PC-9 (cell line): Measurements from ENCODE around the gene INO80E. TPM values are rescaled to one million over a fixed set of nuclear protein-coding genes. Genes with fewer than 3 reads are reported as not detected.
A peak's percentile ranks its signal among the peaks of the same experiment; 100 is the strongest.
"Not testable (repeated sequence)": the region's sequence is repeated elsewhere in the genome, so short reads cannot be mapped to it uniquely, and the experiment has no call there.

Source experiments
- BruUV-seq: library from RNA; stranded (reverse); fragments of 400-500 nt; replicated peaks from 2 replicates; lab custom pipeline; 2021; lab: Mats Ljungman, UMichigan
- CTCF ChIA-PET: fragments of 300-600 bp; sonication (Branson Sonifier 250); formaldehyde crosslinking; loops from one replicate; lab custom pipeline; 2022; ENCODE audit warnings: antibody characterized with exemption; lab: Charles Lee
- POLR2A ChIA-PET: fragments of 300-600 bp; sonication (Branson Sonifier 250); formaldehyde crosslinking; loops from one replicate; lab custom pipeline; 2022; ENCODE audit warnings: antibody characterized with exemption; ENCODE audit not compliant: unreplicated experiment; lab: Charles Lee
- DNase-seq, 2 experiments: peaks; one replicate each; pipeline versions ENCODE4 v3.0.0 to v3.0.0-alpha.2; 2015 to 2022; ENCODE audit warnings: mixed read lengths in 1 of 2
- H2AFZ ChIP-seq: fragments of 200-600 bp; sonication (generic); 2 replicates; pipeline ENCODE4 v1.8.1; 2017; ENCODE audit warnings: antibody characterized with exemption
- H3F3A ChIP-seq: fragments of 200-600 bp; sonication (generic); 2 replicates; pipeline ENCODE4 v1.8.1; 2017; ENCODE audit warnings: antibody characterized with exemption, mild to moderate bottlenecking, low read depth; ENCODE audit not compliant: insufficient read depth
- H3K27ac ChIP-seq: fragments of 200-600 bp; sonication (generic); 2 replicates; pipeline ENCODE4 v1.6.1; 2016; ENCODE audit warnings: mixed run types
- H3K27me3 ChIP-seq: fragments of 200-600 bp; sonication (generic); 2 replicates; pipeline ENCODE4 v1.6.1; 2016; ENCODE audit warnings: low read depth, mixed run types; ENCODE audit not compliant: insufficient read depth
- H3K36me3 ChIP-seq: fragments of 200-600 bp; sonication (generic); 2 replicates; pipeline ENCODE4 v1.6.1; 2016; ENCODE audit warnings: low read depth, mixed run types
- H3K4me1 ChIP-seq: fragments of 200-600 bp; sonication (generic); replicated peaks from 2 replicates; pipeline ENCODE4 v1.6.1; 2016; ENCODE audit warnings: mixed run types; ENCODE audit not compliant: insufficient read depth
- H3K4me2 ChIP-seq: fragments of 200-600 bp; sonication (generic); 2 replicates; pipeline ENCODE4 v1.6.1; 2017; ENCODE audit warnings: mixed run types
- H3K4me3 ChIP-seq: fragments of 200-600 bp; sonication (generic); 2 replicates; pipeline ENCODE4 v1.6.1; 2016; ENCODE audit warnings: mixed run types
- H3K79me2 ChIP-seq: fragments of 200-600 bp; sonication (generic); 2 replicates; pipeline ENCODE4 v1.6.1; 2017; ENCODE audit warnings: low read depth, mixed run types
- H3K9me2 ChIP-seq: fragments of 200-600 bp; sonication (generic); 2 replicates; pipeline ENCODE4 v1.8.1; 2017; ENCODE audit warnings: mild to moderate bottlenecking; ENCODE audit not compliant: insufficient read depth
- H3K9me3 ChIP-seq: fragments of 200-600 bp; sonication (generic); 2 replicates; pipeline ENCODE4 v1.8.1; 2016; ENCODE audit warnings: low read depth; ENCODE audit not compliant: insufficient read depth
- H4K20me1 ChIP-seq: fragments of 200-600 bp; sonication (generic); 2 replicates; pipeline ENCODE4 v1.8.1; 2017; ENCODE audit not compliant: insufficient read depth
- EZH2 ChIP-seq: fragments of 200-600 bp; sonication (generic); IDR thresholded peaks from 2 replicates; pipeline ENCODE4 v1.8.0; 2017; ENCODE audit warnings: antibody characterized with exemption, low read depth
- intact Hi-C: fragments of 100-400 bp; cut with micrococcal nuclease; formaldehyde crosslinking; loops from one replicate; pipeline ENCODE4 v1.10.0; 2022; ENCODE audit not compliant: unreplicated experiment
- total RNA-seq: library from RNA; stranded (reverse); gene quantifications from 2 replicates; pipeline ENCODE4 v1.2.3, GENCODE V29; 2021
- TF ChIP-seq, protein P1 (sequence below): fragments of 200-600 bp; sonication (generic); conservative IDR thresholded peaks from 2 replicates; pipeline ENCODE4 v1.6.1; 2017; ENCODE audit warnings: mixed run types, antibody characterized with exemption, mild to moderate bottlenecking, moderate library complexity

The INO80E gene
- total RNA-seq, 1 experiment from 2014 or later: 102 TPM

DNA sequence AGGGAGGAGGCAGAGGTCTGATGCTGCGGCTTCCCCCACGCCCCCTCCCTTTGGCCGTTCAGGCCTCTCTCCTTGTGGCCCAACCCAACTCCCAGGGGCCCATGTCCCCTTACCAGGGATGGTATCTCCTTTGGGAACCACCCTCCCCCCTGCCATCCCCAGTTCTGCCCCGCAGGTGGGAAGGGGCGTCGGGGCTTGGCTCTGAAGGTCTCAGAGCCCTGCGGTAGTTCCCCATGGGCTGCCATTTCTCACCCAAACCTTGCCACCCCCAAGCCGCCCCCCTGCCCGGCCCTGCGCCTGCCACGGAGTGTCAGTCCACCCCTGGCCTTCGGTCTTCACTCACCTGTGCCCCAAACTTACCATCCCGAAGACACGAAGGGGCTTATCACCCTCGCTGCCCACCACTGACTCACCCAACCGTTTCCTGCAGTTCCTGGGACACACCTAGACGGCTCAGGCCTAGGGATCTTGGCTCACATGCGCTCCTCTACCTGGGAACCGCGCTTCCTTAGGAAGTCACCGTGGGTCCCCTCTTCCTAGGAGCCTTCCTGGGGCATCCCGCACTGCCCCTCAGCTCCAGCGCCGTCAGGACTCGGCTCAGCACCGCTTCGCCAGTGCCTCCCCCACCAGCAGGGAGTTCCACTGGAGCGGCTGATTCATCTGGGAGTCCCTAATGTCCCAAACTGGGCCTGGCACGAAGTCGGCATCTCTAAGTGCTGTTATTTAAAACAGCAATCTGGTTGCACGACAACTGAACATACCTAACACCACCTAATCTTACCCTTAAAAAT is 15.9 kb downstream of the INO80E start:
- POLR2A ChIA-PET: no interaction called here
- H3F3A ChIP-seq: peaks cover 7% of the 10 kb centered on the region
- H3K79me2 ChIP-seq: no peaks in the 10 kb centered on the region
- no peak for TF ChIP-seq EZH2
- TF ChIP-seq, protein P1, sequence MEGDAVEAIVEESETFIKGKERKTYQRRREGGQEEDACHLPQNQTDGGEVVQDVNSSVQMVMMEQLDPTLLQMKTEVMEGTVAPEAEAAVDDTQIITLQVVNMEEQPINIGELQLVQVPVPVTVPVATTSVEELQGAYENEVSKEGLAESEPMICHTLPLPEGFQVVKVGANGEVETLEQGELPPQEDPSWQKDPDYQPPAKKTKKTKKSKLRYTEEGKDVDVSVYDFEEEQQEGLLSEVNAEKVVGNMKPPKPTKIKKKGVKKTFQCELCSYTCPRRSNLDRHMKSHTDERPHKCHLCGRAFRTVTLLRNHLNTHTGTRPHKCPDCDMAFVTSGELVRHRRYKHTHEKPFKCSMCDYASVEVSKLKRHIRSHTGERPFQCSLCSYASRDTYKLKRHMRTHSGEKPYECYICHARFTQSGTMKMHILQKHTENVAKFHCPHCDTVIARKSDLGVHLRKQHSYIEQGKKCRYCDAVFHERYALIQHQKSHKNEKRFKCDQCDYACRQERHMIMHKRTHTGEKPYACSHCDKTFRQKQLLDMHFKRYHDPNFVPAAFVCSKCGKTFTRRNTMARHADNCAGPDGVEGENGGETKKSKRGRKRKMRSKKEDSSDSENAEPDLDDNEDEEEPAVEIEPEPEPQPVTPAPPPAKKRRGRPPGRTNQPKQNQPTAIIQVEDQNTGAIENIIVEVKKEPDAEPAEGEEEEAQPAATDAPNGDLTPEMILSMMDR: no peak
- BruUV-seq: no TSS peak
- H3K4me1 ChIP-seq: no peaks in the 10 kb centered on the region
- DNase-seq: no peak
- H3K9me2 ChIP-seq: no peaks in the 10 kb centered on the region
- no peaks in the 10 kb centered on the region for H3K36me3 ChIP-seq
- H3K27ac ChIP-seq: no peak overlapping the region
- no peaks in the 10 kb centered on the region for H3K9me3 ChIP-seq
- H2AFZ ChIP-seq: no peak overlapping the region
- peaks cover 16% of the 10 kb centered on the region for H3K27me3 ChIP-seq
- CTCF ChIA-PET: interaction anchor here (0.6 kb wide), 1 partner anchor 68 kb away, joined by 8 read pairs; no protein-coding TSS in a partner anchor
- H4K20me1 ChIP-seq: no peaks in the 10 kb centered on the region; the same call in 1 of the 2 replicates
- intact Hi-C loops: no loop called here
- H3K4me2 ChIP-seq: peak overlapping the region; percentile 79; the same call in 1 of the 2 replicates
- peak overlapping the region; percentile 56; the same call in 1 of the 2 replicates for H3K4me3 ChIP-seq

DNA sequence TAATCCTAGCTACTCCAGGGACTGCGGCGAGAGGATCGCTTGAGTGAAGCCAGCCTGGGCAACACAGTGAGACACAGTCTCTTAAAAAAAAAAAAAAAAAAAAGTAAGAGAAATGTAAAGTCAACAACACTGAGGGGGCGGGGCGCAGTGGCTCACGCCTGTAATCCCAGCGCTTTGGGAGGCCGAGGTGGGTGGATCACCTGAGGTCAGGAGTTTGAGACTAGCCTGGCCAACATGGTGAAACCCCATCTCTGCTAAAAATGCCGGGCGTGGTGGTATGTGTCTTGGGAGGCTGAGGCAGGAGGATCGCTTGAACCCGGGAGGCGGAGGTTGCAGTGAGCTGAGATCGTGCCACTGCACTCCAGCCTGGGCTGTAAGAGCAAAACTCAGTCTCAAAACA is 16.6 kb downstream of the INO80E start:
- H3F3A ChIP-seq, H3K36me3 ChIP-seq, H3K27ac ChIP-seq, H3K9me2 ChIP-seq, intact Hi-C loops, BruUV-seq, DNase-seq, H3K4me2 ChIP-seq, H2AFZ ChIP-seq, H3K79me2 ChIP-seq, H4K20me1 ChIP-seq, H3K4me3 ChIP-seq, H3K9me3 ChIP-seq, H3K4me1 ChIP-seq: not testable (repeated sequence)
- CTCF ChIA-PET: interaction anchor here (0.6 to 0.7 kb wide), 3 partner anchors 87 to 663 kb away, joined by 5 to 13 read pairs (median 7); no protein-coding TSS in a partner anchor
- peaks cover 16% of the 10 kb centered on the region for H3K27me3 ChIP-seq
- POLR2A ChIA-PET: interaction anchor here (0.7 kb wide), 1 partner anchor 148 kb away, joined by 9 read pairs; no protein-coding TSS in a partner anchor

DNA sequence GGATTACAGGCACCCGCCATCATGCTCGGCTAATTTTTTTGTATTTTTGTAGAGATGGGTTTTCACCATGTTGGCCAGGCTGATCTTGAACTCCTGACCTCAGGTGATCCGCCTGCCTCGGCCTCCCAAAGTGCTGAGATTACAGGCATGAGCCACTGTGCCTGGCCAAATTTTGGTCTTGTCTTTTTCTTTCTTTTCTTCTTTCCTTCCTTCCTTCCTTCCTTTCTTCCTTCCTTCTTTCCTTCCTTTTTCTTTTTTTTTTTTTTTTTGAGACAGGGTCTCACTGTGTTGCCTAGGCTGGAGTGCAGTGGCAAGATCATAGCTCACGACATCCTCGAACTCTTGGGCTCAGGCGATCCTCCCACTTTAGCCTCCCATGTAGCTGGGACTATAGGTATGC is 19.4 kb downstream of the INO80E start:
- H3K36me3 ChIP-seq, CTCF ChIA-PET, DNase-seq, H3K4me2 ChIP-seq, H4K20me1 ChIP-seq, H3K9me3 ChIP-seq, intact Hi-C loops, H3K9me2 ChIP-seq, H3K4me3 ChIP-seq, H3K27ac ChIP-seq, H2AFZ ChIP-seq, H3K4me1 ChIP-seq, H3K79me2 ChIP-seq, BruUV-seq: not testable (repeated sequence)
- peaks cover 12% of the 10 kb centered on the region for H3K27me3 ChIP-seq
- POLR2A ChIA-PET: interaction anchor here (0.6 kb wide), 2 partner anchors 79 to 371 kb away, joined by 3 to 14 read pairs; no protein-coding TSS in a partner anchor
- peaks cover 13% of the 10 kb centered on the region for H3F3A ChIP-seq

DNA sequence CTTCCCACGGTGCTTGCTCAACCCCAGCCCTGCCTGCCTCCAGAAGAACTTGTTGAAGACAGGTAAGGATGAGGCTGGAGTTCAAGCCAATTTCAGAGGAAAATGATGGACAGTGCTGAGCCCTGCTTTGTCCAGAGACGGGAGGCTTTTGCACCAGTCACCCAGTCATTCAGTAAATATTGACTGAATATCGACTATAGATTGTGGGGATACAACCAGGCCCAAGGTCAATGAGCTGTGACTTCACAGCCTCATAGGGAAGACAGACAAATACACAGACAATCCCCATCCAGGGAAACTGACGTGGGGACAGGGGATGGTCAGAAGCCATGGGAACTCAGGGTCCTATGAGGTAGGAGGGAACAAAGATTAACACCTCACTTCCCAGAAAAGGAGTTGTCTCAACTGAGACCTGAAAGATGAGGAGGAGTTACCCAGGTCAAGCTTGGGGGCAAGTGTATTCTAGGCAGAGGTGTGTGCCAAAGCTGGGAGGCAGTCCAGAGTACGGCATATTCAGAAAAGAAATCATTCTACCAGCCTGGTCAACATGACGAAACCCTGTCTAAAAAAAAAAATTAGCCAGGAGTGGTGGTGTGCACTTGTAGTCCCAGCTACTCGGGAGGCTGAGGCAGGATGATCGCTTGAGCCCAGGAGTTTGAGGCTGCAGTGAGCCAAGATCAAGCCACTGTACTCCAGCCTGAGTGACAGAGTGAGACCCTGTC is 20.7 kb downstream of the INO80E start:
- Histone ChIP-seq H3K4me2 (no peak overlapping the region), H3F3A (peaks cover 13% of the 10 kb centered on the region), H3K9me3 (no peaks in the 10 kb centered on the region), H3K4me1 (no peaks in the 10 kb centered on the region; the same call in 1 of the 2 replicates), H3K4me3 (no peak overlapping the region), H3K36me3 (no peaks in the 10 kb centered on the region), H3K9me2 (no peaks in the 10 kb centered on the region), H2AFZ (no peak overlapping the region), H4K20me1 (no peaks in the 10 kb centered on the region), H3K27me3 (peaks cover 2% of the 10 kb centered on the region; the same call in 1 of the 2 replicates), H3K27ac (no peak overlapping the region), H3K79me2 (no peaks in the 10 kb centered on the region)
- intact Hi-C loops: no loop called here
- ChIA-PET CTCF (interaction anchor here (0.6 to 0.8 kb wide), 2 partner anchors 38 to 149 kb away, joined by 3 to 5 read pairs; no protein-coding TSS in a partner anchor), POLR2A (no interaction called here)
- TF ChIP-seq, protein P1: no peak
- no peak for TF ChIP-seq EZH2
- BruUV-seq: no TSS peak
- no peak for DNase-seq
